Measurements from ENCODE around the gene FAM222A.

- no peak for TF ChIP-seq FOSL1 (IDR thresholded peaks at IDR 0.05; ENCODE audit: low read depth)
- no peak for TF ChIP-seq EZH2 (IDR thresholded peaks at IDR 0.05)
- TF ChIP-seq EZH2phosphoT487 (IDR thresholded peaks at IDR 0.05; ENCODE audit: borderline replicate concordance): no peak
- TF ChIP-seq SIN3A (IDR thresholded peaks at IDR 0.05; ENCODE audit: low read depth): no peak
- TF ChIP-seq TCF7L2 (IDR thresholded peaks at IDR 0.05; ENCODE audit: borderline replicate concordance, extremely low read depth, insufficient read depth, insufficient read length): no peak
- TF ChIP-seq POLR2A (IDR thresholded peaks at IDR 0.05; ENCODE audit: borderline replicate concordance, extremely low read depth, insufficient read depth, insufficient read length): no peak
- TF ChIP-seq, protein P1, sequence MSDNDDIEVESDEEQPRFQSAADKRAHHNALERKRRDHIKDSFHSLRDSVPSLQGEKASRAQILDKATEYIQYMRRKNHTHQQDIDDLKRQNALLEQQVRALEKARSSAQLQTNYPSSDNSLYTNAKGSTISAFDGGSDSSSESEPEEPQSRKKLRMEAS (IDR thresholded peaks at IDR 0.05): no peak
- TF ChIP-seq POLR2AphosphoS5 (IDR thresholded peaks at IDR 0.05; ENCODE audit: low read depth, low read length): no peak
- no peak for TF ChIP-seq JUND (IDR thresholded peaks at IDR 0.05)
- TF ChIP-seq CTCF (IDR thresholded peaks at IDR 0.05 in 2 of 3, conservative IDR thresholded peaks at IDR 0.05 in 1 of 3; ENCODE audit: borderline replicate concordance in 1 of 3, insufficient read depth in 1 of 3, low read depth in 2 of 3, low read length in 2 of 3): no peak
- TF ChIP-seq ZFX (IDR thresholded peaks at IDR 0.05): no peak
- no peak for TF ChIP-seq SRF (IDR thresholded peaks at IDR 0.05; ENCODE audit: low read depth)
- no peak for TF ChIP-seq ZNF274 (IDR thresholded peaks at IDR 0.05; ENCODE audit: low read depth, low read length)
- no peak for TF ChIP-seq EGR1 (IDR thresholded peaks at IDR 0.05; ENCODE audit: low read depth)
Observed at GRCh38 chr12:109782326-109782703, 68.7 kb downstream of the FAM222A start.
